Bronchial epithelial cell (primary cell): ENCODE data around the gene TNC. TPM values are rescaled to one million over a fixed set of nuclear protein-coding genes. Genes with fewer than 3 reads are reported as not detected.

ENCODE experiments used
- DNase-seq: peaks from one replicate; pipeline ENCODE4 v3.0.0-alpha.2; 2010; ENCODE audit warnings: low read depth
- FAIRE-seq: peaks from 2 replicates; lab custom pipeline; 2011; peaks lifted over from hg19 to GRCh38; lab: Jason Lieb, UNC
- H3K27me3 ChIP-seq: 2 replicates; pipeline ENCODE4 v1.5.1; 2011; ENCODE audit warnings: low read length; ENCODE audit not compliant: control insufficient read depth, insufficient read depth
- H3K36me3 ChIP-seq: 2 replicates; pipeline ENCODE4 v1.5.1; 2011; ENCODE audit warnings: low read length; ENCODE audit not compliant: control insufficient read depth, insufficient read depth
- H3K4me3 ChIP-seq: 2 replicates; pipeline ENCODE4 v1.5.1; 2011; ENCODE audit warnings: mild to moderate bottlenecking, low read depth, low read length, control low read depth
- total RNA-seq: library from RNA; depleted of rRNA; stranded (reverse); fragments of >200 nt; gene quantifications from 2 replicates; pipeline ENCODE4 v1.2.1, GENCODE V29; 2014
- TF ChIP-seq, protein P1 (sequence below): IDR thresholded peaks from 2 replicates; pipeline ENCODE4 v1.5.1; 2011; ENCODE audit warnings: mild to moderate bottlenecking, moderate library complexity, low read length, control low read depth, inconsistent platforms; ENCODE audit not compliant: insufficient read depth, severe bottlenecking

The TNC gene
- total RNA-seq, 1 donor from 2014 or later: 124 TPM

DNA sequence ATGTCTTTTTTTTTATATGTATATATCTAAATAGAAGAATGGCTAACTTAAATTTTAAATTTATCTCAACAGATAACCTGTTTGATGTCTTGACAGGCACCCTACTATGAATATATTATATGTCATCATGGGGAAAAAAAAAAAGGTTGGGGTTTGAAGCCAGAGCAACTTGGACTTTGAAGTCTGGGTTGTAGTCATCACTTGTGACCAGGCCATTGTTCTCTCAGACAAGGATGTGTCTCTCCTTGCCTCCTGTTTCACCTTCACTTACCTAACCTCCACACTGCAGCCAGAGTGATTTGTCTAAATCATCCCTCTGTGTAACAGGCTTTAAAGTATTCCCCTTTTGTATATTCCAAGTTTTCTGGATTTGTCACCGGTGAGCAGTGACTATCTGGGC is 130.8 kb downstream of the TNC start:
- no peak for FAIRE-seq
- DNase-seq: no peak

DNA sequence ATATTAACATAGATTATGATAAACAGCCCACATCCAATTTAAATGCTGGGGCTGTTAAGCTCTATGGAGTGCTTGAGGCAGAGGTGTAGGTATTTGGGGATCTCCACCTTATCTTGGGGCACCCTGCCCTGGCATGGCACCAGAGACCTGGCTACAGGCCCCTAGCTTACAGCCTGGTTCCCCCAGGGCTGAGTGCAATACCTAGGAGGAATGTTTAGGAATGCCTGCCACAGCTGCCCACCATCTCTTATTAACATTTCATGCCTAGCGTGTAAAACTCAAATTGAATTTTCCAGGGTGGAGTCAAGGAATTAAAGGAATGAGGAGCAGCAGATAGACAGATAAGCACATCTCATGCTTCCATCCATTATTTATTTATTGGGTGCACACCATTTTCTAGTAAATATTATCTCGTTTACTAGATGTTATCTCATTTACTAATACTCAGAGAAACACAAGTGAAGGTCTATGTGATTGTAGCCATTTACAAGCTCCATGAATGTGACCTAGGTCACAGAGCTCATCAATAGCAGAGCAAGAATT is 131.9 kb downstream of the TNC start:
- TF ChIP-seq, protein P1, sequence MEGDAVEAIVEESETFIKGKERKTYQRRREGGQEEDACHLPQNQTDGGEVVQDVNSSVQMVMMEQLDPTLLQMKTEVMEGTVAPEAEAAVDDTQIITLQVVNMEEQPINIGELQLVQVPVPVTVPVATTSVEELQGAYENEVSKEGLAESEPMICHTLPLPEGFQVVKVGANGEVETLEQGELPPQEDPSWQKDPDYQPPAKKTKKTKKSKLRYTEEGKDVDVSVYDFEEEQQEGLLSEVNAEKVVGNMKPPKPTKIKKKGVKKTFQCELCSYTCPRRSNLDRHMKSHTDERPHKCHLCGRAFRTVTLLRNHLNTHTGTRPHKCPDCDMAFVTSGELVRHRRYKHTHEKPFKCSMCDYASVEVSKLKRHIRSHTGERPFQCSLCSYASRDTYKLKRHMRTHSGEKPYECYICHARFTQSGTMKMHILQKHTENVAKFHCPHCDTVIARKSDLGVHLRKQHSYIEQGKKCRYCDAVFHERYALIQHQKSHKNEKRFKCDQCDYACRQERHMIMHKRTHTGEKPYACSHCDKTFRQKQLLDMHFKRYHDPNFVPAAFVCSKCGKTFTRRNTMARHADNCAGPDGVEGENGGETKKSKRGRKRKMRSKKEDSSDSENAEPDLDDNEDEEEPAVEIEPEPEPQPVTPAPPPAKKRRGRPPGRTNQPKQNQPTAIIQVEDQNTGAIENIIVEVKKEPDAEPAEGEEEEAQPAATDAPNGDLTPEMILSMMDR: no peak
- H3K27me3 ChIP-seq: peaks cover 6% of the 10 kb centered on the region
- no peaks in the 10 kb centered on the region for H3K36me3 ChIP-seq
- no peak overlapping the region for H3K4me3 ChIP-seq
- FAIRE-seq (no peak), DNase-seq (no peak)

More for the DNA sequence above, 130.8 kb downstream of the TNC start:
- TF ChIP-seq, protein P1: no peak
- Histone ChIP-seq H3K4me3 (no peak overlapping the region), H3K36me3 (no peaks in the 10 kb centered on the region), H3K27me3 (peaks cover 8% of the 10 kb centered on the region)

DNA sequence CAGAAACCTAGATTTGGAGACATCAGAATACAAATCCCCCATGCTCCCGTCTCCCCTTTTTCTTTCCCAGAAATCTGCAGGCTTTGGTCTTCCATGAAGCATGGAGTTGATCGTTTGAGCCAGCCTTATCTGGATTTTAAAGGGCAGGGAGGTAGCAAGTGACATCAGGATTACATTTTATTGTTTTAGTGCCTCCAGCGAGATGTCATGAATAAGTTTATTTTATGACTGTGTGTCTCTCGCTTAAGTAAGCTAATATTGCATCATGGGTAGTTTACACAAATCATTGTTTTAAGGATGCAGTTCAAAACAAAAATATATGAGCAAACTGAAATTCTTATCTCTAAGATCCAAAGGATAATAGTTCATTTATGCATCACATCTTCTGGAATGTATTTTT is 136.9 kb downstream of the TNC start:
- TF ChIP-seq, protein P1: no peak
- DNase-seq (no peak), FAIRE-seq (no peak)
- Histone ChIP-seq H3K27me3 (peaks cover 6% of the 10 kb centered on the region), H3K4me3 (no peak overlapping the region), H3K36me3 (no peaks in the 10 kb centered on the region)

DNA sequence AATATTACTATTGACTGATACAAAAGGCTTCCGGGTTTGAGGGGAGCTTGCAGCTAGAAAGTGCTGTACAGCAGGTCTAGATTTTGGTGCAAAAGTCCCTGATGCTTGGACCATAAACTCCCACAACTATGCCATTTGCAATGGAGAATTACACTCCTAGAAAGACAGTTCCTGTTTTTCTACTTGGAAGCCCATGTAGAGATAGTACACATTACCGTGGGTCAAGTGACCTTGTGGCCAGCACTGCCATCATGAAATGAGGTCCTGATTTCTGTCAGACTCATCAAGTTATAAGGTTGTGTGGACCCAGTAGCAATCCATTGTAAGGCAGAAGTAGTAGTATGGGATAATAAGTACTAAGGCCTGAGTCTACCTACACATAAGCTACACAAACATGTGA is 144.7 kb downstream of the TNC start:
- Histone ChIP-seq H3K36me3 (no peaks in the 10 kb centered on the region), H3K4me3 (no peak overlapping the region), H3K27me3 (no peaks in the 10 kb centered on the region)
- FAIRE-seq: no peak
- no peak for DNase-seq
- TF ChIP-seq, protein P1: no peak

DNA sequence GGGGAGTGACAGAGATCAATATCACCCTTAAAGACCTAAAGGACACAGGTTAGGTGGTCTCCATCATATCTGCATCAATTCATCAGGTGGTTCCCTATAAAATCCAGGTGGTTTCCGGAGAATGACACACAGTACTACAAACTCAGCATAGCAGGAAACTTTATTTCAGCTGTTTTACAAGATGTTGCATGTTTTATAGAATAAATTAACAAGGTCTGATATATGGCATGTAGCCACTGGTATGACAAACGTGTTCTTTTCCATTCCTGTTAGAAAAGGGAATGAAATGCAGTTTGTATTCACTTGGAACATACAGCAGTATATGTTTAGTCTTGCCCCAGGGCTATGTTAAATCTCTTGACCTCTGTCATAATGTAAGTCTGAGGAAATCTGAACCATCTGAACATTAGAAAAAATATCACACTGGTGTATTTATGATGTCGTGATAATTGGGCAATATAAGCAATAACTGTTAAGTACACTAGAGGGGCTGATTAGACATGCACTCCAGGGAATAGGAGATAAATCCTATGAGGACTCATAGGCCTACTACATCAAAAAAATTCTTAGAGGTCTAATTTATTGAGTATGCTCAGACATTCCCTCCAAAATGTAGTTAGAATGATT is 145.3 kb downstream of the TNC start:
- FAIRE-seq (no peak), DNase-seq (peak; percentile 30)
- Histone ChIP-seq H3K36me3 (no peaks in the 10 kb centered on the region), H3K27me3 (no peaks in the 10 kb centered on the region), H3K4me3 (no peak overlapping the region)
- TF ChIP-seq, protein P1: no peak

Other genes with a start within 250 kb of the TNC start
- not detected in 2 replicates for gene TNFSF8, start 187.6 kb downstream of the TNC start, total RNA-seq